HUES48 (cell line): ENCODE results near the gene LONP1.

ENCODE experiments used
- H3K27ac ChIP-seq: one replicate; pipeline ENCODE4 v1.7.0; 2013; ENCODE audit warnings: low read depth, low read length, inconsistent platforms
- H3K27me3 ChIP-seq: 2 replicates; pipeline ENCODE4 v1.6.1; 2013; ENCODE audit warnings: mild to moderate bottlenecking, low read length; ENCODE audit not compliant: control insufficient read depth, insufficient read depth
- H3K36me3 ChIP-seq: 2 replicates; pipeline ENCODE4 v1.6.1; 2013; ENCODE audit warnings: low read length; ENCODE audit not compliant: control insufficient read depth, insufficient read depth
- H3K4me1 ChIP-seq: 2 replicates; pipeline ENCODE4 v1.6.1; 2013; ENCODE audit warnings: mild to moderate bottlenecking, low read length; ENCODE audit not compliant: control insufficient read depth, insufficient read depth
- H3K4me3 ChIP-seq: 2 replicates; pipeline ENCODE4 v1.5.1; 2013; ENCODE audit warnings: mild to moderate bottlenecking, low read depth, low read length
- H3K9ac ChIP-seq: 2 replicates; pipeline ENCODE4 v1.6.1; 2013; ENCODE audit warnings: mild to moderate bottlenecking, low read depth, low read length, moderate library complexity
- H3K9me3 ChIP-seq: 2 replicates; pipeline ENCODE4 v1.6.1; 2013; ENCODE audit warnings: low read length; ENCODE audit not compliant: control insufficient read depth, insufficient read depth

LONP1 gene

DNA sequence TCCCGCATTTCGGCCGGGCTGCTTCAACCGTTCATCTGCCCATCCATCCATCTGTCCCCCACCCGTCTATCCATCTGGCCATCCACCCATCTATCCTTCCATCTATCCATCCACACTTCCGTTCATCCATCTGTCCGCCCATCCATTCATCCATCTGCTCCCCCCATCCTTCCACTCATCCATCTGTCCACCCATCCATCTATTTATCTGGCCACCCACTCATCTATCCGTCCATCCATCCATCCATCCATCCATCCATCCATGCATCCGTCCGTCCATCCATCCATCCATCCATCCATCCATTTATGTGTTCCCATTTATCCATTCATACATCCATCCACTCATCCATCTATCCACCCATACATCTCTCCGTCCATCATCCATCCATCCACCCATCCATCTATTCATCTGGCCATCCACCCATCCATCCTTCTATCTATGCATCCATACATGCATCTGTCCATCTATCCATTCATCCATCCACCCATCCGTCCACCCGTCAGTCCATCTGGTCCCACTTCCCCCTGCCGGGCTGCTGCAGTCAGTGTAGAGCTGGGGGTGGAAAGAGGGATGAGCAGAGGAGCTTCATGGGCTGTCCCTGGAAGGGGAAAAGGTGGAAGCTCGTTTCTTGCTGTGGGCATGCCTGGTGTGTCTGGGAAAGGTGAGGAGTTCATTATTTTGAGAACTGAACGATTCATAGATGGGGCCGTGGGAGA, 38.4 kb downstream of the LONP1 start:
- peak overlapping the region; percentile 97 for H3K4me3 ChIP-seq
- no peaks in the 10 kb centered on the region for H3K9me3 ChIP-seq
- no peaks in the 10 kb centered on the region for H3K27me3 ChIP-seq
- no peak overlapping the region for H3K9ac ChIP-seq
- no peak overlapping the region for H3K27ac ChIP-seq
- H3K4me1 ChIP-seq = 0 out of 2 replicates have a peak, but pooled peaks cover 6% of the 10 kb centered on the region
- no peaks in the 10 kb centered on the region for H3K36me3 ChIP-seq

DNA sequence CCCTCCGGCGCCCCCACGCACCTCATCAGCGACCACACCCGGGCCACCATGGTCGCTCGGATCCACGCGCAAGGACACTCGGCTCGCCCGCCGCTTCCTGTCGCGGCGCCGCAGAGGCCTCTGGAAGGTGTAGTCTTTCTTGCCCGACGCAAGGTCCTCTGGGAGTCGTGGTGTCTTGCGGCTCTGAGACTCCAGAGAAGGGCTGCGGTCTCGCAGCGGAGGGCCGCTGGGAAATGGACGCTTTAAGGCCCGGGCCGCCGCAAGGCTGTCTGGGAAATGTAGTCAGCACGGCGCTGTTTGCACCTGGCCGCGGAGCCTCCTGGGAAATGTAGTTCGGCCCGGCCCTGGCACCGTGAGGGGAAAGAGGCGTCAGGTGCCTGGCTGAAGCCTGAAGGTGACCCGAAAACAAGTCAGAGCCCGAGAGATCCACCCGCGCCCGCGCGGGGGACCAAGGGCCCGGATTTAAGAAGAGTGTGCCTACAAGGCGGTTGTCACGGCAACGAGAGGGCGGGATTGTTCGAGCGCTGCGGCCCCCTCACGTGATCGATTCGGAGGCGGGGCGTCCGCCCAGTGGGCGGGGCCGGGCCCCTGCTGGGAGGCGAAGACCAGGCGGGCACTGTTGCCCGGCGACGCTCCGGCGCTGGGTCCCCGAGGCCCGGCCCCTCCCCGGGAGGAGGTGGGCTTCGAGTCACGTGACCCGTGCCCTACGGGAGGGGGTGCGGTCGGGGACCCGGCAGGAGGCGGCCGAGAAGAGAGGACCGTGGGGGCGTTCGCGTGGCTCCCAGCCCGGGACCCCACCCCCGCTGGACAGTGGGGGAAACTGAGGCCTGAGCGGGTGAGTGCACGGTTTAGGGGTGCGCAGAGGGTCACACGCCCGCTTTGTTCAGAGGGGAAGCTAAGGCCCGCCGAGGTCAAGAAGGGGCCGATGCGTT, 39.2 kb downstream of the LONP1 start, which contains the start of the genes HSD11B1L and MICOS13:
TSS of gene HSD11B1L (plus strand) at position 591 of the 932 bp plus-strand sequence. CDS start 3,806 bp downstream, outside the sequence.
TSS of gene MICOS13 (minus strand) at position 80 of the 932 bp plus-strand sequence. CDS start at position 50, 30 bp downstream.
- peak within 1 kb of the TSS; percentile 79 for H3K9ac ChIP-seq
- no peaks in the 10 kb centered on the region for H3K36me3 ChIP-seq
- H3K4me1 ChIP-seq = 0 out of 2 replicates have a peak, but pooled peaks cover 6% of the 10 kb centered on the region
- peak within 1 kb of the TSS; percentile 66 for H3K27ac ChIP-seq
- no peaks in the 10 kb centered on the region for H3K9me3 ChIP-seq
- H3K4me3 ChIP-seq = peak within 1 kb of the TSS; percentile 97
- no peaks in the 10 kb centered on the region for H3K27me3 ChIP-seq

DNA sequence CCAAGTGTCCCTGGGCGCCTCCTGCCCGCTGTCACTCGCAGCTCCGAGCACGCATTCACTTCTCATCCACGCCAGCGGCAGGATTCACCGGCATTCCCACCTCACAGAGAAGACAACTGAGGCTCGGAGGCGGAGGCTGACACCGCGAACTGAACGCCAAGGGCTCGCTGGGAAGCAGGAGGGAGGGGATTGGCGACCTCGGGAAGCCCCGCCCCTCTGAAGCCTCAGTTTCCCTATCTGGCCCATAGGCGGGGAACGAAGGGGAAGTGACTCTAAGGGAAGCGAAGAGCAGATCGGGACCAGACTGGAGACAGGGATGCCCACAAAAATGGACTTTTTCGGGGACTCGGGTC, 39.9 kb downstream of the LONP1 start:
- peak overlapping the region; percentile 79 for H3K9ac ChIP-seq
- H3K27me3 ChIP-seq = no peaks in the 10 kb centered on the region
- H3K4me1 ChIP-seq = 0 out of 2 replicates have a peak, but pooled peaks cover 6% of the 10 kb centered on the region
- peak overlapping the region; percentile 66 for H3K27ac ChIP-seq
- peak overlapping the region; percentile 97 for H3K4me3 ChIP-seq
- no peaks in the 10 kb centered on the region for H3K9me3 ChIP-seq
- H3K36me3 ChIP-seq = no peaks in the 10 kb centered on the region

DNA sequence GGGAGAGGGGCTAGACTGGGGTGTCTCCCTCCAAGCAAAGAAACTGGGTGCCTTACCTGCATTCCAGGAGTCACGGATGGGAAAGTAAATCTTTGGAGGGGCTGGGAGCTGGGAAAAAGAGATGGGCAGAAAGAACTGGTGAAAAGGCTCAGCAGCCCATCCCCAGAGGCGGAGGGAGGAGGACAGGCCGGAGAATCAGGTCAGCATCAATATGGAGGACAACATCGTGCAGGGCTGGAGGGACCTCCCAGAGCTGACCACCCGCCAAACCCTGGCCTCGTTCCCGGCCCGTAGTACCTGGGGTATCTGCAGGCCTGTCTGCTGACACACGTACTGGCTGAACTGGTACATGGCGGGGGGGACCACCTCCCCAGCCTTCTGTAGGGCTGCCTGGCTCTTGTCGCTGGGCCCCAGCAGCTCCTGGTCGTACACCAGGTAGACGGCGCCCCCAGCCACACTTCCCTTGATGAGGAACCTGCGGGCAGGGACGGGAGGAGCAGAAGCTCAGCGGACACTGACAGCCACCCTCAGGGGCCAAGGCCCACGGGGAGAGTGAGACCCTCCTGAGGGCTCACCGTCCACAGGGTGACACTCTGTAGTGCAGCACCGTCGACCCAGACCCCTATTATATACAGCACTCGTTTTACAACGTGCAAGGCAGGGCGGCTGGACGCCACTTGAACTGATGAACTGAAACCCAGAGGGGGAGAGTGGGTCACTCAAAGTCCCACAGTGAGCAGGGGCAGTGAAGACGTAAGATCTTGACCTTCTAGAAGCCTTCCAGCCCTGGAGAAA, 40.5 kb downstream of the LONP1 start:
- H3K9ac ChIP-seq = peak overlapping the region; percentile 79
- no peaks in the 10 kb centered on the region for H3K9me3 ChIP-seq
- no peaks in the 10 kb centered on the region for H3K27me3 ChIP-seq
- H3K36me3 ChIP-seq = no peaks in the 10 kb centered on the region
- H3K27ac ChIP-seq = peak overlapping the region; percentile 66
- peak overlapping the region; percentile 97 for H3K4me3 ChIP-seq
- 0 out of 2 replicates have a peak, but pooled peaks cover 6% of the 10 kb centered on the region for H3K4me1 ChIP-seq

DNA sequence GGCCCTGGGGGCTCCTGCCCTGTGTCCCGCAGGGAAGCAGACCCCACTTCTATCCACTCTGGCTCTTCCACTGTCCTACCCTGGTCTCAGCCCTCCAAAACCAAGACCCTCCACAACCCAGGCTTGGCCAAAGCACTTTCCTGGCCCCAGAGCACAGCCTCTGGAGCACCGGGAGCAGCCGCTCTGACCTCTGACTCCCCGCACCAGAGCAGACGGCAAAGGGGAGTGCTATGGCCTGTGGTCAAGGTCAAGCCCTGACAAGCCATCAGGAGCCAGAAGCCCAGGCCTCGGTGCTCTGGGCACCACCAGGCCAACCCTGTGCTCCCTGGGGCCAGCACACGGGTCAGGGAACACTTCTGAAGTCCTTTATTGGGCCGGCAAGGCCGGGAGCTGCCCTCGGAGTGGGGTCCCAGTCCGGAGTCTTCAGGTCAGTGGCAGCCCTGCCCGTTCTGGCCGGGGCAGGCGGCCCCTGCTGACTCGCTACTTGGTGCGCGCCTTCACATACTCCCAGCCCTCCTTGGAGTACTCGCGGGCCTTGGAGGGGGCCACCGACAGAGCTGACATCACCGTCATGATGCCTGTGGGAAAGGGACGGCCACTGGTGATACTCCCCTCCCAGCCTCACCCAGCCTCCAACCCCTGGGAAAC, 41.8 kb downstream of the LONP1 start:
- H3K4me1 ChIP-seq = 0 out of 2 replicates have a peak, but pooled peaks cover 6% of the 10 kb centered on the region
- H3K9ac ChIP-seq = no peak overlapping the region
- no peak overlapping the region for H3K27ac ChIP-seq
- H3K27me3 ChIP-seq = no peaks in the 10 kb centered on the region
- H3K36me3 ChIP-seq = 0 out of 2 replicates have a peak, but pooled peaks cover 4% of the 10 kb centered on the region
- H3K4me3 ChIP-seq = no peak overlapping the region
- H3K9me3 ChIP-seq = no peaks in the 10 kb centered on the region

DNA sequence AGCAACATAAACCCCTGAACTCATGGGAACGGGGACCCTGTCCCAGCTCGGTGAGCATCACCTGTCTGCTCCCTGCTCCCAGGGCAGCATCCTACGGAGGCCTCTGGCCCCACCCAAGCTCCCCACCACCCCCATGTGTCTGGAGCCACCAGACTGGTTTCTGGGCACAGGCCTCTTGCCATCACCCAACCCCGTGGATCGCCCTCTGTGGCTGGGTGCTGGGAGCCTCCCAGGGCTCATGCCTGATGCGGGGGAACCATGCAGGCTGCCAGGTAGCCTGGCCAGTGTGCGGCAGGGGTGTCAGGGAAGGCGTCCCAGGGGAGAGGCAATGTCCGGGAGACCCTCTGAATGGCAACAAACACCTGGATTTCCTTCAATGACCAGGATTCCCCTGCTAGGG, 42.4 kb downstream of the LONP1 start:
- Histone ChIP-seq H3K36me3 (0 out of 2 replicates have a peak, but pooled peaks cover 4% of the 10 kb centered on the region), H3K4me3 (no peak overlapping the region), H3K27me3 (no peaks in the 10 kb centered on the region), H3K27ac (no peak overlapping the region), H3K9ac (no peak overlapping the region), H3K4me1 (0 out of 2 replicates have a peak, but pooled peaks cover 6% of the 10 kb centered on the region), H3K9me3 (no peaks in the 10 kb centered on the region)

DNA sequence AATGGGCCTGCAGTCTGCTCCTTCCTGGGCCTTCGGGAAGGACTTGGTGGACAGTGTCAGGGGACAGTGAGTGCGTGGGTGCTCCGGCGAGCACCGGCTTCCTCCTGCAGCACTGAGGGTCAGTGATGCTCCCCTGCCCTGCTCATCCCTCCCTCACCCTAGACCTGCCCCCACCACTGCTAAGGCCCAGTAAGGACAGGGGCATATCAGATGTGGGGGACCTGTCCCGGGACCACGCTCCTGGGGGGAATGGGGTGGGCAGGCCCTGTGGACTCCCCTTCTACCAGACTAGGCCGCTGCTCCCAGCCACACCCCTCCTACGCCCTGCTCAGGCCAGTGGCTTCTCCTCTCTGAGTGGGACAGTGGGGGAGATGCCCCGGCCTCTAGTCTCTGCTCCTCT, 42.8 kb downstream of the LONP1 start:
- no peak overlapping the region for H3K9ac ChIP-seq

DNA sequence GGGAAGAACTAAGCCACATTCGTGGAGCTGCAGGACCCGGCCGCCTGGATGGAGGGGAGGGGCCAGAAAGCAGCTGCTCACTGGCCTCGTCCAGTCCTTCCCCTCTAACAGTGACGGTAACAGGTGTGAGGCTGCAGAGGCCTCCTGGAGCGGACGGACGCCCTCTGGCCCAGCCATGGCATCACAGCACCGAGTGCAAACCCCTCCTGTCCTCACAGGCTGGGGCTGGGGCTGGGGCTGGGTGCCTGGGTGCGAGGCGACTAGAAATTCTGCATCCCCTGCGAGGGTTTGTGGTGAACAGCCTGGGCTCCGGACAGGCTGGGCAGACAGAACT, 43.2 kb downstream of the LONP1 start:
- Histone ChIP-seq H3K27me3 (no peaks in the 10 kb centered on the region), H3K4me3 (no peak overlapping the region), H3K9ac (no peak overlapping the region), H3K9me3 (no peaks in the 10 kb centered on the region), H3K36me3 (0 out of 2 replicates have a peak, but pooled peaks cover 4% of the 10 kb centered on the region), H3K27ac (no peak overlapping the region), H3K4me1 (0 out of 2 replicates have a peak, but pooled peaks cover 6% of the 10 kb centered on the region)

More for the DNA sequence above, 42.8 kb downstream of the LONP1 start:
- H3K27me3 ChIP-seq = no peaks in the 10 kb centered on the region
- no peaks in the 10 kb centered on the region for H3K9me3 ChIP-seq
- 0 out of 2 replicates have a peak, but pooled peaks cover 6% of the 10 kb centered on the region for H3K4me1 ChIP-seq
- no peak overlapping the region for H3K4me3 ChIP-seq
- no peak overlapping the region for H3K27ac ChIP-seq
- 0 out of 2 replicates have a peak, but pooled peaks cover 4% of the 10 kb centered on the region for H3K36me3 ChIP-seq

DNA sequence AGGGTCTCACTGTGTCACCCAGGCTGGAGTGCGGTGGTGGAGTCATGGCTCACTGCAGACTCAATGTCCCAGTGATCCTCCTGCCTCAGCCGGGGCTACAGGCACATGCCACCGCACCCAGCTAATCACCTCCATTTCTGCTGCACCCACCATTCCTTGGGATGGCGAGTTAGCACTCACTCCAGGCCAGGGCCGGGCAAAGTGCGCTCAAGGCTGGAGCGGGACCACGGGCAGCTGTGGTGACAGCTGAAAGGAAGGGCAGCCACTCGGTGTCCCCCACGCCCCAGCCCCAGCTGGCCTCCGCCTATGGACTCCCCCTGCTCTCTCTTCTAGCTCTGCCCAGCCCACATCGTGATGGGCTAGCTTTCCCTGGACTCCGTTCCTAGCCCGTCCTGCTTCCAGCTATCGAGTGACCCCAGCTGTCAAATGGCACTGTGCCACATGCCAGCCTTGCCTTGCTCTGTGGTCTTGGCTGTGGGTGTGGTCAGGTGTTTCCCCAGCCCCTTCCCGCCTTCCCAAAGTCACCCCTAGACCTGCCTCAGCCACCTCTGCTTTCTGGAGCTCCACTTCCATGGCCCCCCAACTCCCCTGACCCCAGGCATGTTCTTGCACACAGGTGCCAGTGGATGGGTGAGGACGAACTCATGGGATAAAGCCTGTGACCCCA, 43.7 kb downstream of the LONP1 start:
- no peak overlapping the region for H3K27ac ChIP-seq
- no peak overlapping the region for H3K9ac ChIP-seq
- no peaks in the 10 kb centered on the region for H3K27me3 ChIP-seq
- no peak overlapping the region for H3K4me3 ChIP-seq
- H3K4me1 ChIP-seq = 0 out of 2 replicates have a peak, but pooled peaks cover 6% of the 10 kb centered on the region
- H3K9me3 ChIP-seq = no peaks in the 10 kb centered on the region
- H3K36me3 ChIP-seq = 0 out of 2 replicates have a peak, but pooled peaks cover 6% of the 10 kb centered on the region
